GM18861 (cell line): ENCODE measurements around the gene RPL32.
"Not testable (repeated sequence)": the region's sequence is repeated elsewhere in the genome, so short reads cannot be mapped to it uniquely, and the experiment has no call there.

ENCODE experiments used
- ATAC-seq: cut with Tn5 transposase; IDR thresholded peaks from one replicate; pipeline ENCODE4 v1.9.1; 2021; ENCODE audit not compliant: unreplicated experiment

RPL32 gene

DNA sequence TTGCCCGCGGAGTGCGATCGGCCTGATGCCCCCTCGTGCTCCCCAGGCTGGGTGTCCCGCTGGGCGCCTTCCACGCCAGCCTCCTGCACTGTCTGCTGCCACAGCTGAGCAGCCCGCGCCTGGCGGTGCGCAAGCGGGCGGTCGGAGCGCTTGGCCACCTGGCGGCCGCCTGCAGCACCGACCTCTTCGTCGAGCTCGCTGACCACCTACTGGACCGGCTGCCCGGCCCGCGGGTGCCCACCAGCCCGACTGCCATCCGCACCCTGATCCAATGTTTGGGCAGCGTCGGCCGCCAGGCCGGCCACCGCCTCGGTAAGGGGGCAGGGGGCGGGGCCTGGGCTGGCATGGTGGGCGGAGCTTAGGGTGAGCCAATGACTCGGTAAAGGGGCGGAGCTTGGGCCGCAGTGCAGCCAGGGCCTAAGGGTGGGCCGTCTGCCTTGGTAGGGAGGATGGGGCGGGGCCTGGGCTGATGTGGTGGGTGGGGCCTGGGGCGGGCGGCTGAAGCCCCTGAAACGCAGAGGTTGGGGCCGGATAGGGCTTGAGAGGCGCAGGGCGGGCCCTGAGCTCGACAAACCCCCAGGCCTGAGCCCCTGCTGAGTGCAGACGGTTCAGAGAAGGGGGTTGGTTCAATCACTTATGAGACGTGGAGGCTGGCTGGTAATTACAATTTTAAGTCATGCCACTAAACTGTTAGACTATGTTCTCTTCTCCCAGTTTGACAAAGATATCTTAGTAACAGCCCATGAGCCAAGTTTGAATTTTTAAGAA is 31.2 kb downstream of the RPL32 start:
- ATAC-seq: peak; percentile 97

- no peak for ATAC-seq
These were observed 31.9 kb downstream of the RPL32 start for GRCh38 chr3:12809435-12809834.

GRCh38 chr3:12809001-12809400 is 32.4 kb downstream of the RPL32 start:
- ATAC-seq: no peak

- no peak for ATAC-seq
These were observed 32.8 kb downstream of the RPL32 start for GRCh38 chr3:12808587-12808986.

GRCh38 chr3:12807601-12808359 is 33.6 kb downstream of the RPL32 start:
- no peak for ATAC-seq

DNA sequence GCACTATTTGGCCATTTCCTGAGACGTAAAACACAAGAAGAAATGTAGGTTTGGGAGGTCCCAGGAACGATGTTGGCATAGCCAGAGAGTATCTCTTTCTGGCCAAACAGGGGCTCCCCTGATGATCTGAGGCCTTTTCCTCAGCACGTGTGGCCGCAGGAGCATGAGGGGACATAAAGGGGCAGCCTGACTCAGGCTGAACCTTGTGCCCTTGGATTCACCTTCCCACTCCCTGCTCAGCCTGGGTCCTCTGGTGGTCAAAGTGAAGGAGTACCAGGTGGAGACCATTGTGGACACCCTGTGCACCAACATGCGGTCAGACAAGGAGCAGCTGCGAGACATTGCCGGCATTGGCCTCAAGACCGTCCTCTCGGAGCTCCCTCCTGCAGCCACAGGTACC is 34.3 kb downstream of the RPL32 start:
- ATAC-seq: no peak

- ATAC-seq: no peak
These were observed 38.0 kb downstream of the RPL32 start for GRCh38 chr3:12803371-12803770.

DNA sequence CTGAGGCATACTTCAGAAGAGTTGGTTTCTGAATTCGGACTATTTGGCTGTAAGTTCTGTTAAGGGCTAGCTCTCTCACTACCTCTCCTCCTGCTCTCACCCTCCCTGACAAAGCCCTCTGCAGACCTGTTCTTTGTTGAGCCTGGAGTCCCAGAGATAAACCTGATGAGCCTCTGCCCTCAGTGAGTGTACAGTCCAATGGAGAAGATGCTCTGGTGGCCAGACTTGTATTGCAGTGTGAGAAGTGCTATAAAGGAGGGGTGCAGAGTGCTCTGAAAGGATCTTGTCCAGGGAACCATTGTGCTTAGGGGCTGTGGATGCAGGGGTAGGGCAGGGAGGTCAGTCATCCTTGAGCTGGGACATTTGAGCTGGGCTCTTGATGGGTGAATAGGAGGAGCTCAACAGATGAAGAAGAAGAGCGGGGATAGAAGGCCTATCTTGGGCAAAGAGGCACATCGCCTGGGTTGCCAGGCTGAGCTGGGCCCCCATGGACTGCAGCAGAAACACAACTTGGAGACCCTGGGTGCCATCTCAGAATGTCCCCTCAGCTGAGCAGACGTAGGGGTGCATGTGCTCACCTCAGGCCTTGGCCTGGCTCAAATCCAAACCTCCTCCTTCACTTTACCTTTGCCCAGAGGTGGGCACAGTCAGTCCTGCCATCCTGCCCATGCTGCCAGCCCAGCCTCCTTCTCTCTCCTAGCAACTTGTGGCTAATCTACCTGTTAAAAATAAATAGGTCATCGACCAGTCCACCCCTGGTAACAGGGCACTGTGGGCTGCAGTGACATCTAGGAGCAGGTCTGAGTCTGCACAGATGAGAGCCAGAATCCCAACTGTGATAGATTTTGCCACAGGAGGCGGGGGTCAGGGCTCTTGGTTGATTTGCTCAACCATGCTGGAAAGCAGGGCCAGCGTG is 41.6 kb downstream of the RPL32 start:
- no peak for ATAC-seq

GRCh38 chr3:12798559-12799179 is 42.7 kb downstream of the RPL32 start:
- no peak for ATAC-seq

DNA sequence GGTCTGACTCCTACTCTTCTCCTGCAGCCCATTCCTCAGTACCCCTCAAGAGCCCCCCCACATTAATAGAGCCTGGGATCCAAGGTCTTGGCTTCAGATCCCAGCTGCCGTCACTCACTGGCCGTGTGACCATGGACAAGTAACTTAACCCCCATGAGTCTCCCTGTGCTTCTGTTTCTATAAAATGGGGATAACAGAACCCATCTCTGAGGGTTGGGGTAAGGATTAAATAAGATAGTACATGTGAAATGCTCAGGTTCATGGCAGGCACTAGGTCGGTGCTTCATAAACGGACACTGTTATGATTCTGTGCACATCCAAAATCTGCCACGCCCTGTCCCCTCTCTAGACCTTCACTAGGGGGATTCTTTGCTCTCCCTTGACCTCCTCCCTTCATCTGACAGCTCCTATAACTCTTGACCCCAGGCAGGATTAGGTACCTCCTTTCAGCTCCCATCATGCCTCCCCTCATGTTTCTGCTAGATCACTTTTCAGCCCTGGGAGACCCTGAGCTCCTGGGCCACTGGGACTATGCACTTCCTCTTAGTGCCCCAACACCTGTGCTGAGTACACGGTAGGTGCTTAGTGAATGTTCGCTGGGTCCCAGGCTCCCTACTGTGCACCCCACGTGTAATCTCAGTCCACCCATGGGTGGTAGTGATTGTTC is 43.3 kb downstream of the RPL32 start:
- ATAC-seq: no peak

DNA sequence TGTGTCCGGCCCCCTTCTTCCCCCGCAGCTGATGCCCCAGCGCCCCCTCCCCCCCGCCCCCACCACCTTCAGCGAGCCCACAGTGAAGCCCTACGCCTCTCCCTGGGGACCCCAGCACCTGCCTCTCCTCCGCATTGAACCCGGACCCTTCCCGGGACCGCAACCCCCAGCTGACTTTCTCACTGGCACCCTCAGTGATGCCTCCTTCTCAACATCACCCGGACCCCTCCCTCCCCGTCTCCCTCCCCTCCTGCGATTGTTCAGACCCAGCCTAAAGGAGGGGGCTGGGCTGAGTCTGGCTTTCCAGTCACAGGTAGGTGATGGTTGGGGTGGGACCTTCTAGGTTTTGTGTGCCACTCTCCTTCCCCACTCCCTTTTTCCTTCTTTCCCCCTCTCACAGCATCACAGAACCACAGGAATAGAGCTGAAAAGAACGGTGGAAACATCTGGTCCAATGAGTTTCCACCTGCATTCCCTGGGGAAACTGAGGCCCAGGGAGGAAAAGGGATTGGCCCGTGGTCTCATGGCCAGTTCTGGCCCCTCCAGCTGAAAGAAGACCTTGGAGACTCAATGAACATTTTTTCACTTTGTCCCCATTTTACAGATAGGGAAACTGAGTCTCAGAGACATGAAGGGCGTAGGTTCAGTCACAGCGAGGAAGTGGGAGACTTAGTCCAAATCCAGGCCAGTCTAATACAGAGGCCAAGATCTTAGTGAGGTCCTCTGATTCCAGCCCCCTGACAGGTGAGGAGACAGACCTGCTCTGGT is 44.1 kb downstream of the RPL32 start:
- ATAC-seq: no peak

GRCh38 chr3:12796171-12797123 is 44.9 kb downstream of the RPL32 start, which contains the start of gene CAND2:
Gene CAND2 (plus strand): TSS chr3:12796680. CDS start chr3:12796721, 41 bp downstream.
- no peak for ATAC-seq

GRCh38 chr3:12793701-12794100 is 47.7 kb downstream of the RPL32 start:
- no peak for ATAC-seq

DNA sequence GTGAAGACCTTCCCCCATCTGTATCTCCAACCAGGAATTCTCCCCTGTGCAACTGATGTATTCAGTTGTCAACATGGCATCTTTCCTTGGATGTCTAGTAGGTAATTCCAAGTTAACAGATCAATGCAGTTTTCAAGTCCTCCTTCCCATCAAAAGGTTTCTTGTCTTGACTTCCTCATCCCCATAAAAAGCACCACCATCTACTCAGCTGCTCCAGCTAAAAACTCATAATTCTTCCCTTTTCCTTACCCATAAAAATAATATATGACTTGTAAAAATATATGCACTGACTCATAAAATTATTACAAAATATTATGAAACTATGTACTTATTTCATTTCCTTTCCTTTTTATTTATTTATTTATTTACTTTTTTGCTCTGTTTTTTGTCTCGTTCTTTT is 49.9 kb downstream of the RPL32 start:
- no peak for ATAC-seq

DNA sequence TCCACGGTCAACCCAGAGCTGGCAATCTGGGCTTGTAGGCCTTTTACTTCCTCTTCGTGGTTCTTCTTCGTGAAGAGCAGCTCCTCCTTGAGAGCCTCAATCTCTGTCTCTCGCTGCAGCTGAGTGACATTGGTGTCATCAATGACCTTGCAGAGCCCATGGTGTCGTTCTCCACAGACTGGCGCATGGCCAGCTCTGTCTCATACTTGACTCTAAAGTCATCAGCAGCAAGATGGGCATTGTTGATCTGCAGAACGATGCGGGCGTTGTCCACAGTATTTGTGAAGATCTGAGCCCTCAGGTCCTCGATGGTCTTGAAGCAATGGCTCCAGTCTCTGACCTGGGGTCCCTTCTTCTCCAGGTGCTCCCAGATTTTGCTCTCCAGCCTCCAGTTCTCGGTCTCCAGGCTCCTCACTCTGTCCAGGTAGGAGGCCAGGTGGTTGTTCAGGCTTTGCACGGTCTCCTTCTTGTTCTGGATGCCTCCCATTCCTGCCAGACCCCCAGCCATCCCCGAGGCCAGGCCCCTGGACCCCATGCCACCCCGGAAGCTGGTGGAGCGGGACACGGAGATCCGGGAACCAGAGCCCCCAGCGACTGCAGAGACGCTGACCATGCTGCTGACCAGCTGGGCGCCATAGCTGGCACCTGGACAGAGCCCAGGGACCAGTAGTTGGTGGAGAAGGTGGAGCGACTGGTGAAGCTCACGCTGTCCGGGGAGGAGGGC is 53.2 kb downstream of the RPL32 start:
- ATAC-seq: not testable (repeated sequence)

DNA sequence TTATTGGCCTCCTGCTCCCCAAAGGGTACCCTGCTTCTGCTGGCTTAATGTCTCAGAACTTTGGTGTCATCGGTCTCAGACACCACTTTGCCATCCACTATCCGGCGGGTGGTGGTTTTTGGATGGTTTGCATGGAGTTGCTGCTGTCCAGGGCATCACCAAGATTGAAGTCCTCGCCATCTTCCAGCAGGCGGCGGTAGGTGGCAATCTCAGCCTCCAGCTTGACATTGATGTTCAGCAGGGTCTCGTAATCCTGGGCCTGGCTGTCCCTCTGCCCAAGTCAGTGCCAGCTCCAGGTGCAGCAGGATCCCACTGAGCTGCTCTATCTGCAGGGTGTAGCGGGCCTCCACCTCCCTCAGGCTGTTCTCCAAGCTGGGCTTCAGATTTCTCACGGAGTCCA is 54.0 kb downstream of the RPL32 start:
- not testable (repeated sequence) for ATAC-seq

- no peak for ATAC-seq
These were observed 56.3 kb downstream of the RPL32 start for GRCh38 chr3:12785096-12785495.
